Dedifferentiated amniotic fluid mesenchymal stem cell (primary cell): ENCODE measurements around the gene RBM15.
A peak's percentile ranks its signal among the peaks of the same experiment; 100 is the strongest.

Experiments used
- DNase-seq: peaks from one replicate; pipeline ENCODE4 v3.0.0-alpha.2; 2016; ENCODE audit errors: extremely low spot score

Gene RBM15

GRCh38 chr1:110338886-110339406 lies at the start of gene RBM15:
RBM15 (plus strand) TSS chr1:110339377; CDS start chr1:110339406, 29 bp downstream.
- peak; percentile 100 for DNase-seq

GRCh38 chr1:110291241-110292030 lies 47.7 kb upstream of the RBM15 start:
- DNase-seq, result no peak

GRCh38 chr1:110292031-110292741 lies 47.0 kb upstream of the RBM15 start:
- DNase-seq, result no peak

- DNase-seq, result no peak
Measured at GRCh38 chr1:110293601-110294104, 45.5 kb upstream of the RBM15 start.

- DNase-seq, result no peak
Measured at GRCh38 chr1:110294308-110294707, 44.9 kb upstream of the RBM15 start.

GRCh38 chr1:110298991-110299390 lies 40.2 kb upstream of the RBM15 start:
- DNase-seq, result no peak

GRCh38 chr1:110300412-110301085 lies 38.6 kb upstream of the RBM15 start:
- no peak for DNase-seq

GRCh38 chr1:110302836-110303235 lies 36.3 kb upstream of the RBM15 start:
- no peak for DNase-seq

GRCh38 chr1:110305900-110306420 lies 33.2 kb upstream of the RBM15 start:
- no peak for DNase-seq

- DNase-seq, result no peak
Measured at GRCh38 chr1:110307239-110307974, 31.8 kb upstream of the RBM15 start.

GRCh38 chr1:110308247-110308646 lies 30.9 kb upstream of the RBM15 start:
- peak; percentile 71 for DNase-seq

GRCh38 chr1:110309139-110309538 lies 30.0 kb upstream of the RBM15 start:
- no peak for DNase-seq

- DNase-seq, result peak; percentile 49
Measured at GRCh38 chr1:110309767-110310166, 29.4 kb upstream of the RBM15 start.

GRCh38 chr1:110310300-110310699 lies 28.9 kb upstream of the RBM15 start:
- DNase-seq, result no peak

- DNase-seq, result peak; percentile 82
Measured at GRCh38 chr1:110312188-110313121, 26.7 kb upstream of the RBM15 start.

GRCh38 chr1:110316735-110317134 lies 22.4 kb upstream of the RBM15 start:
- no peak for DNase-seq

GRCh38 chr1:110318046-110318445 lies 21.1 kb upstream of the RBM15 start:
- no peak for DNase-seq

GRCh38 chr1:110319332-110320167 lies 19.6 kb upstream of the RBM15 start:
- no peak for DNase-seq

- DNase-seq, result no peak
Measured at GRCh38 chr1:110320168-110320518, 19.0 kb upstream of the RBM15 start.
